K562 (cell line): ENCODE data around the gene HMCN1. TPM values are rescaled to one million over a fixed set of nuclear protein-coding genes. Genes with fewer than 3 reads are reported as not detected.

Experiments used
- ATAC-seq: fragments of 200-7000 bp; cut with Tn5 transposase; 3 replicates; pipeline ENCODE4 v1.9.1; 2020; ENCODE audit warnings: moderate library complexity
- BruUV-seq: library from RNA; stranded (reverse); fragments of 400-500 nt; replicated peaks from 2 replicates; lab custom pipeline; 2021; lab: Mats Ljungman, UMichigan
- CTCF ChIA-PET: fragments of 300-600 bp; formaldehyde crosslinking; extraction: SDS; loops from one replicate; lab custom pipeline; 2021; ENCODE audit warnings: low intra/inter-chr PET ratio; lab: Yijun Ruan, JAX
- POLR2A ChIA-PET: fragments of 300-600, 350-650 bp; sonication (Branson Sonifier 250); formaldehyde crosslinking; extraction: SDS; loops from one replicate; lab custom pipeline; 2021; ENCODE audit warnings: antibody characterized with exemption, inconsistent platforms; lab: Yijun Ruan, JAX
- DNase-seq, 4 experiments: peaks; one replicate each; pipeline versions ENCODE4 v3.0.0 to v3.0.0-alpha.2; 2011 to 2018; ENCODE audit warnings: low spot score in 3 of 4, mixed read lengths in 3 of 4; ENCODE audit errors: extremely low read depth in 1 of 4
- FAIRE-seq: peaks from 2 replicates; lab custom pipeline; 2011; peaks lifted over from hg19 to GRCh38; lab: Jason Lieb, UNC
- H2AFZ ChIP-seq: 2 replicates; pipeline ENCODE4 v1.6.0; 2011; ENCODE audit warnings: low read depth, low read length, control low read depth, inconsistent platforms
- H3K27ac ChIP-seq: fragments of 200-600 bp; 3 replicates; pipeline ENCODE4 v1.8.0; 2011; ENCODE audit warnings: low read depth, mild to moderate bottlenecking, control low read depth, inconsistent platforms, low read length, moderate library complexity, mixed read lengths; ENCODE audit errors: extremely low read depth
- H3K27me3 ChIP-seq, 2 experiments: fragments of 300-600 bp in 1 of 2; 2 replicates in 1 of 2; 3 replicates in 1 of 2; pipeline versions ENCODE4 v1.6.0 to v1.8.0; 2011; ENCODE audit warnings: inconsistent platforms in 2 of 2, low read length in 2 of 2, mild to moderate bottlenecking in 1 of 2, mixed read lengths in 1 of 2, moderate library complexity in 1 of 2; ENCODE audit not compliant: control insufficient read depth in 2 of 2, insufficient read depth in 2 of 2
- H3K36me3 ChIP-seq: fragments of 300-600 bp; 3 replicates; pipeline ENCODE4 v1.8.0; 2011; ENCODE audit warnings: mild to moderate bottlenecking, low read length, inconsistent platforms; ENCODE audit not compliant: control insufficient read depth, insufficient read depth
- H3K4me1 ChIP-seq, 2 experiments: fragments of 200-600 bp in 1 of 2; replicated peaks in 1 of 2; 2 replicates in 1 of 2; 3 replicates in 1 of 2; pipeline versions ENCODE4 v1.5.1 to v1.8.0; 2011; ENCODE audit warnings: inconsistent platforms in 2 of 2, low read length in 2 of 2, mild to moderate bottlenecking in 1 of 2, mixed read lengths in 1 of 2, moderate library complexity in 1 of 2; ENCODE audit not compliant: control insufficient read depth in 2 of 2, insufficient read depth in 2 of 2
- H3K4me2 ChIP-seq: 2 replicates; pipeline ENCODE4 v1.6.1; 2011; ENCODE audit warnings: low read length, control low read depth, inconsistent platforms, mixed read lengths; ENCODE audit not compliant: insufficient read depth
- H3K4me3 ChIP-seq: fragments of 200-600 bp; sonication (generic), shearing (Covaris generic); 2 replicates; pipeline ENCODE4 v1.5.1; 2016; ENCODE audit warnings: control low read depth, inconsistent platforms
- H3K79me2 ChIP-seq: fragments of 200-600 bp; 3 replicates; pipeline ENCODE4 v1.8.0; 2011; ENCODE audit warnings: low read length, inconsistent platforms; ENCODE audit not compliant: control insufficient read depth, insufficient read depth
- H3K9ac ChIP-seq, 2 experiments: 2 replicates each; pipeline versions ENCODE4 v1.6.0 to v1.6.1; 2011; ENCODE audit warnings: low read depth in 2 of 2, low read length in 2 of 2, control low read depth in 1 of 2, inconsistent platforms in 1 of 2, mild to moderate bottlenecking in 1 of 2, mixed read lengths in 1 of 2; ENCODE audit not compliant: insufficient read depth in 1 of 2
- H3K9me1 ChIP-seq: one replicate; pipeline ENCODE4 v1.6.0; 2011; ENCODE audit warnings: inconsistent platforms, mild to moderate bottlenecking, low read length, moderate library complexity; ENCODE audit not compliant: control insufficient read depth, insufficient read depth
- H3K9me3 ChIP-seq: replicated peaks from 2 replicates; pipeline ENCODE4 v1.5.1; 2011; ENCODE audit warnings: low read depth, low read length, inconsistent platforms; ENCODE audit not compliant: control insufficient read depth, insufficient read depth
- H4K20me1 ChIP-seq: replicated peaks from 2 replicates; pipeline ENCODE4 v1.6.1; 2011; ENCODE audit warnings: low read length, inconsistent platforms, mixed read lengths; ENCODE audit not compliant: control insufficient read depth, insufficient read depth
- MAFF ChIP-seq: IDR thresholded peaks from 2 replicates; pipeline ENCODE4 v1.6.1; 2012; ENCODE audit warnings: low read length, improper control_type of control experiment
- MED1 ChIP-seq: sonication (generic); formaldehyde crosslinking; IDR thresholded peaks from 2 replicates; pipeline ENCODE4 v1.8.1; 2023; ENCODE audit warnings: missing genetic modification reagents, borderline replicate concordance
- ZFPM2 ChIP-seq: fragments of 250-450 bp; sonication (Bioruptor Pico); IDR thresholded peaks from 2 replicates; pipeline ENCODE4 v1.5.1; 2022; ENCODE audit warnings: mild to moderate bottlenecking
- ZNF174 ChIP-seq: fragments of 250-450 bp; sonication (Bioruptor Pico); IDR thresholded peaks from 2 replicates; pipeline ENCODE4 v1.4.0; 2020; ENCODE audit warnings: mild to moderate bottlenecking
- ZNF253 ChIP-seq: fragments of 250-450 bp; sonication (Bioruptor Pico); conservative IDR thresholded peaks from 2 replicates; pipeline ENCODE4 v1.6.1; 2021; ENCODE audit warnings: mild to moderate bottlenecking
- WGBS: fragments of 100-300 bp; shearing (Covaris generic); methylation state at CpG from one replicate; pipeline ENCODE4 v1.1.6; 2016; ENCODE audit warnings: low coverage, mixed read lengths; ENCODE audit not compliant: insufficient coverage; ENCODE audit errors: missing lambda C conversion rate; 5-methylcytosine and 5-hydroxymethylcytosine counted together
- in situ Hi-C: fragments of 300-500 bp; cut with MboI; formaldehyde crosslinking; loops from 4 replicates; pipeline ENCODE4 v1.15.0; 2018; ENCODE audit warnings: inconsistent platforms, mixed read lengths
- intact Hi-C: fragments of 100-400 bp; cut with micrococcal nuclease; formaldehyde crosslinking; loops from 2 replicates; pipeline ENCODE4 v1.14.2; 2022
- polyA plus RNA-seq, 8 experiments: library from polyadenylated mRNA; depleted of rRNA in 4 of 8; stranded (reverse) in 5 of 8; unstranded in 3 of 8; fragments of >200 nt; fragmentation: Nextera tagmentation in 2 of 8; fragmentation: Illumina TruSeq in 1 of 8; extraction: Ambion mirVana in 2 of 8; extraction: Trizol in 1 of 8; gene quantifications; 2 replicates each; pipeline versions ENCODE4 v1.2.1 to v1.2.3, GENCODE V29; 2011 to 2014; ENCODE audit warnings: inconsistent platforms in 1 of 8, missing spikeins in 1 of 8
- total RNA-seq, 7 experiments: library from RNA; depleted of rRNA in 6 of 7; stranded (reverse); fragments of >200 nt in 6 of 7; fragmentation: Illumina TruSeq in 2 of 7; extraction: Trizol in 2 of 7; gene quantifications; 2 replicates each; pipeline versions ENCODE4 v1.2.1 to v1.2.3, GENCODE V29; 2011 to 2021; ENCODE audit warnings: low replicate concordance in 1 of 7
- TF ChIP-seq, protein P1 (sequence below): fragments of 250-450 bp; sonication (Bioruptor Pico); IDR thresholded peaks from 2 replicates; pipeline ENCODE4 v1.4.0; 2020; ENCODE audit warnings: mild to moderate bottlenecking
- TF ChIP-seq, protein P2 (sequence below): fragments of 200-600 bp; sonication (generic); IDR thresholded peaks from one replicate; pipeline ENCODE4 v1.6.1; 2012; ENCODE audit warnings: mild to moderate bottlenecking, low read depth, low read length, inconsistent platforms

Gene HMCN1
- total and polyA plus RNA-seq, 9 of the 15 experiments (the other 6 are each of a cell fraction or from before 2014, with no cell fraction given), result 0.07 to 0.36 (median 0.21) TPM

GRCh38 chr1:185969028-185969427 lies 234.8 kb downstream of the HMCN1 start:
- 7% methylated on average over 4 of the region's 4 CpGs for whole genome bisulfite sequencing
- FAIRE-seq (no peak), ATAC-seq (no peak), DNase-seq (no peak)
- H3K9me1 ChIP-seq, result no peaks in the 10 kb centered on the region
- no peaks in the 10 kb centered on the region for H3K4me1 ChIP-seq
- H3K9me3 ChIP-seq, result no peaks in the 10 kb centered on the region
- no peaks in the 10 kb centered on the region for H3K36me3 ChIP-seq
- BruUV-seq, result no TSS peak
- ChIA-PET POLR2A (interaction anchor here (1.6 kb wide), 1 partner anchor 10 kb away, joined by 7 read pairs; no protein-coding TSS in a partner anchor), CTCF (no interaction called here)
- H3K79me2 ChIP-seq, result no peaks in the 10 kb centered on the region
- H3K4me3 ChIP-seq, result no peak overlapping the region
- no peaks in the 10 kb centered on the region for H3K27me3 ChIP-seq
- intact Hi-C loops (no loop called here), in situ Hi-C loops (no loop called here)
- no peaks in the 10 kb centered on the region for H4K20me1 ChIP-seq
- H2AFZ ChIP-seq, result 0 out of 2 replicates have a peak overlapping the region, but pooled peaks have one; percentile 35
- H3K9ac ChIP-seq, result no peak overlapping the region
- H3K4me2 ChIP-seq, result no peak overlapping the region
- TF ChIP-seq ZFPM2 (CRISPR knock-in tag) (no peak), ZNF174 (CRISPR knock-in tag) (no peak), ZNF253 (CRISPR knock-in tag) (no peak), MAFF (no peak), MED1 (CRISPR knock-in tag) (no peak)
- TF ChIP-seq, protein P1, sequence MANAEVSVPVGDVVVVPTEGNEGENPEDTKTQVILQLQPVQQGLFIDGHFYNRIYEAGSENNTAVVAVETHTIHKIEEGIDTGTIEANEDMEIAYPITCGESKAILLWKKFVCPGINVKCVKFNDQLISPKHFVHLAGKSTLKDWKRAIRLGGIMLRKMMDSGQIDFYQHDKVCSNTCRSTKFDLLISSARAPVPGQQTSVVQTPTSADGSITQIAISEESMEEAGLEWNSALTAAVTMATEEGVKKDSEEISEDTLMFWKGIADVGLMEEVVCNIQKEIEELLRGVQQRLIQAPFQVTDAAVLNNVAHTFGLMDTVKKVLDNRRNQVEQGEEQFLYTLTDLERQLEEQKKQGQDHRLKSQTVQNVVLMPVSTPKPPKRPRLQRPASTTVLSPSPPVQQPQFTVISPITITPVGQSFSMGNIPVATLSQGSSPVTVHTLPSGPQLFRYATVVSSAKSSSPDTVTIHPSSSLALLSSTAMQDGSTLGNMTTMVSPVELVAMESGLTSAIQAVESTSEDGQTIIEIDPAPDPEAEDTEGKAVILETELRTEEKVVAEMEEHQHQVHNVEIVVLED (CRISPR knock-in tag), result no peak
- TF ChIP-seq, protein P2, sequence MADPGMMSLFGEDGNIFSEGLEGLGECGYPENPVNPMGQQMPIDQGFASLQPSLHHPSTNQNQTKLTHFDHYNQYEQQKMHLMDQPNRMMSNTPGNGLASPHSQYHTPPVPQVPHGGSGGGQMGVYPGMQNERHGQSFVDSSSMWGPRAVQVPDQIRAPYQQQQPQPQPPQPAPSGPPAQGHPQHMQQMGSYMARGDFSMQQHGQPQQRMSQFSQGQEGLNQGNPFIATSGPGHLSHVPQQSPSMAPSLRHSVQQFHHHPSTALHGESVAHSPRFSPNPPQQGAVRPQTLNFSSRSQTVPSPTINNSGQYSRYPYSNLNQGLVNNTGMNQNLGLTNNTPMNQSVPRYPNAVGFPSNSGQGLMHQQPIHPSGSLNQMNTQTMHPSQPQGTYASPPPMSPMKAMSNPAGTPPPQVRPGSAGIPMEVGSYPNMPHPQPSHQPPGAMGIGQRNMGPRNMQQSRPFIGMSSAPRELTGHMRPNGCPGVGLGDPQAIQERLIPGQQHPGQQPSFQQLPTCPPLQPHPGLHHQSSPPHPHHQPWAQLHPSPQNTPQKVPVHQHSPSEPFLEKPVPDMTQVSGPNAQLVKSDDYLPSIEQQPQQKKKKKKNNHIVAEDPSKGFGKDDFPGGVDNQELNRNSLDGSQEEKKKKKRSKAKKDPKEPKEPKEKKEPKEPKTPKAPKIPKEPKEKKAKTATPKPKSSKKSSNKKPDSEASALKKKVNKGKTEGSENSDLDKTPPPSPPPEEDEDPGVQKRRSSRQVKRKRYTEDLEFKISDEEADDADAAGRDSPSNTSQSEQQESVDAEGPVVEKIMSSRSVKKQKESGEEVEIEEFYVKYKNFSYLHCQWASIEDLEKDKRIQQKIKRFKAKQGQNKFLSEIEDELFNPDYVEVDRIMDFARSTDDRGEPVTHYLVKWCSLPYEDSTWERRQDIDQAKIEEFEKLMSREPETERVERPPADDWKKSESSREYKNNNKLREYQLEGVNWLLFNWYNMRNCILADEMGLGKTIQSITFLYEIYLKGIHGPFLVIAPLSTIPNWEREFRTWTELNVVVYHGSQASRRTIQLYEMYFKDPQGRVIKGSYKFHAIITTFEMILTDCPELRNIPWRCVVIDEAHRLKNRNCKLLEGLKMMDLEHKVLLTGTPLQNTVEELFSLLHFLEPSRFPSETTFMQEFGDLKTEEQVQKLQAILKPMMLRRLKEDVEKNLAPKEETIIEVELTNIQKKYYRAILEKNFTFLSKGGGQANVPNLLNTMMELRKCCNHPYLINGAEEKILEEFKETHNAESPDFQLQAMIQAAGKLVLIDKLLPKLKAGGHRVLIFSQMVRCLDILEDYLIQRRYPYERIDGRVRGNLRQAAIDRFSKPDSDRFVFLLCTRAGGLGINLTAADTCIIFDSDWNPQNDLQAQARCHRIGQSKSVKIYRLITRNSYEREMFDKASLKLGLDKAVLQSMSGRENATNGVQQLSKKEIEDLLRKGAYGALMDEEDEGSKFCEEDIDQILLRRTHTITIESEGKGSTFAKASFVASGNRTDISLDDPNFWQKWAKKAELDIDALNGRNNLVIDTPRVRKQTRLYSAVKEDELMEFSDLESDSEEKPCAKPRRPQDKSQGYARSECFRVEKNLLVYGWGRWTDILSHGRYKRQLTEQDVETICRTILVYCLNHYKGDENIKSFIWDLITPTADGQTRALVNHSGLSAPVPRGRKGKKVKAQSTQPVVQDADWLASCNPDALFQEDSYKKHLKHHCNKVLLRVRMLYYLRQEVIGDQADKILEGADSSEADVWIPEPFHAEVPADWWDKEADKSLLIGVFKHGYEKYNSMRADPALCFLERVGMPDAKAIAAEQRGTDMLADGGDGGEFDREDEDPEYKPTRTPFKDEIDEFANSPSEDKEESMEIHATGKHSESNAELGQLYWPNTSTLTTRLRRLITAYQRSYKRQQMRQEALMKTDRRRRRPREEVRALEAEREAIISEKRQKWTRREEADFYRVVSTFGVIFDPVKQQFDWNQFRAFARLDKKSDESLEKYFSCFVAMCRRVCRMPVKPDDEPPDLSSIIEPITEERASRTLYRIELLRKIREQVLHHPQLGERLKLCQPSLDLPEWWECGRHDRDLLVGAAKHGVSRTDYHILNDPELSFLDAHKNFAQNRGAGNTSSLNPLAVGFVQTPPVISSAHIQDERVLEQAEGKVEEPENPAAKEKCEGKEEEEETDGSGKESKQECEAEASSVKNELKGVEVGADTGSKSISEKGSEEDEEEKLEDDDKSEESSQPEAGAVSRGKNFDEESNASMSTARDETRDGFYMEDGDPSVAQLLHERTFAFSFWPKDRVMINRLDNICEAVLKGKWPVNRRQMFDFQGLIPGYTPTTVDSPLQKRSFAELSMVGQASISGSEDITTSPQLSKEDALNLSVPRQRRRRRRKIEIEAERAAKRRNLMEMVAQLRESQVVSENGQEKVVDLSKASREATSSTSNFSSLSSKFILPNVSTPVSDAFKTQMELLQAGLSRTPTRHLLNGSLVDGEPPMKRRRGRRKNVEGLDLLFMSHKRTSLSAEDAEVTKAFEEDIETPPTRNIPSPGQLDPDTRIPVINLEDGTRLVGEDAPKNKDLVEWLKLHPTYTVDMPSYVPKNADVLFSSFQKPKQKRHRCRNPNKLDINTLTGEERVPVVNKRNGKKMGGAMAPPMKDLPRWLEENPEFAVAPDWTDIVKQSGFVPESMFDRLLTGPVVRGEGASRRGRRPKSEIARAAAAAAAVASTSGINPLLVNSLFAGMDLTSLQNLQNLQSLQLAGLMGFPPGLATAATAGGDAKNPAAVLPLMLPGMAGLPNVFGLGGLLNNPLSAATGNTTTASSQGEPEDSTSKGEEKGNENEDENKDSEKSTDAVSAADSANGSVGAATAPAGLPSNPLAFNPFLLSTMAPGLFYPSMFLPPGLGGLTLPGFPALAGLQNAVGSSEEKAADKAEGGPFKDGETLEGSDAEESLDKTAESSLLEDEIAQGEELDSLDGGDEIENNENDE, result no peak
- H3K27ac ChIP-seq, result no peak overlapping the region
